Chondrocyte (in vitro differentiated cells): ENCODE measurements around the gene TANC1. TPM values are rescaled to one million over a fixed set of nuclear protein-coding genes. Genes with fewer than 3 reads are reported as not detected.

Experiments
- DNase-seq: peaks from one replicate; pipeline ENCODE4 v3.0.0; 2021; ENCODE audit warnings: mixed read lengths, low spot score
- H3K27ac Mint-ChIP-seq: one replicate; pipeline ENCODE4 v1.8.0; 2021; ENCODE audit warnings: mild to moderate bottlenecking, moderate library complexity, mixed read lengths; ENCODE audit not compliant: unreplicated experiment
- H3K27me3 Mint-ChIP-seq: 2 replicates; pipeline ENCODE4 v1.8.0; 2021; ENCODE audit warnings: low read depth, mixed read lengths
- H3K36me3 Mint-ChIP-seq: 2 replicates; pipeline ENCODE4 v1.8.0; 2021; ENCODE audit warnings: low read depth, mixed read lengths
- H3K4me1 Mint-ChIP-seq: 2 replicates; pipeline ENCODE4 v1.8.0; 2021; ENCODE audit warnings: low read depth, mild to moderate bottlenecking, mixed read lengths
- H3K4me3 Mint-ChIP-seq: one replicate; pipeline ENCODE4 v1.8.0; 2021; ENCODE audit warnings: mild to moderate bottlenecking, moderate library complexity, mixed read lengths; ENCODE audit not compliant: unreplicated experiment
- H3K9me3 Mint-ChIP-seq: 2 replicates; pipeline ENCODE4 v1.8.0; 2021; ENCODE audit warnings: low read depth, mixed read lengths
- CTCF ChIP-seq: fragments of 200-600 bp; sonication (generic); IDR thresholded peaks from 2 replicates; pipeline ENCODE4 v1.5.0; 2021; ENCODE audit warnings: antibody characterized with exemption, mild to moderate bottlenecking, moderate library complexity
- total RNA-seq: library from RNA; stranded (reverse); gene quantifications from 3 replicates; pipeline ENCODE4 v1.2.1, GENCODE V29; 2021

TANC1 gene
- total RNA-seq, 1 donor from 2014 or later, result 29.5 TPM

GRCh38 chr2:158988501-158988900 is 20.1 kb downstream of the TANC1 start:
- TF ChIP-seq CTCF, result no peak
- Mint-ChIP-seq H3K4me1 (peaks cover 41% of the 10 kb centered on the region), H3K27me3 (no peaks in the 10 kb centered on the region), H3K36me3 (no peaks in the 10 kb centered on the region), H3K4me3 (no peak overlapping the region), H3K27ac (no peak overlapping the region), H3K9me3 (no peaks in the 10 kb centered on the region)
- no peak for DNase-seq

GRCh38 chr2:158989165-158989564 is 20.7 kb downstream of the TANC1 start:
- Mint-ChIP-seq H3K9me3 (no peaks in the 10 kb centered on the region), H3K36me3 (no peaks in the 10 kb centered on the region), H3K27me3 (no peaks in the 10 kb centered on the region), H3K4me1 (peaks cover 43% of the 10 kb centered on the region), H3K4me3 (no peak overlapping the region), H3K27ac (no peak overlapping the region)
- no peak for DNase-seq
- no peak for TF ChIP-seq CTCF

DNA sequence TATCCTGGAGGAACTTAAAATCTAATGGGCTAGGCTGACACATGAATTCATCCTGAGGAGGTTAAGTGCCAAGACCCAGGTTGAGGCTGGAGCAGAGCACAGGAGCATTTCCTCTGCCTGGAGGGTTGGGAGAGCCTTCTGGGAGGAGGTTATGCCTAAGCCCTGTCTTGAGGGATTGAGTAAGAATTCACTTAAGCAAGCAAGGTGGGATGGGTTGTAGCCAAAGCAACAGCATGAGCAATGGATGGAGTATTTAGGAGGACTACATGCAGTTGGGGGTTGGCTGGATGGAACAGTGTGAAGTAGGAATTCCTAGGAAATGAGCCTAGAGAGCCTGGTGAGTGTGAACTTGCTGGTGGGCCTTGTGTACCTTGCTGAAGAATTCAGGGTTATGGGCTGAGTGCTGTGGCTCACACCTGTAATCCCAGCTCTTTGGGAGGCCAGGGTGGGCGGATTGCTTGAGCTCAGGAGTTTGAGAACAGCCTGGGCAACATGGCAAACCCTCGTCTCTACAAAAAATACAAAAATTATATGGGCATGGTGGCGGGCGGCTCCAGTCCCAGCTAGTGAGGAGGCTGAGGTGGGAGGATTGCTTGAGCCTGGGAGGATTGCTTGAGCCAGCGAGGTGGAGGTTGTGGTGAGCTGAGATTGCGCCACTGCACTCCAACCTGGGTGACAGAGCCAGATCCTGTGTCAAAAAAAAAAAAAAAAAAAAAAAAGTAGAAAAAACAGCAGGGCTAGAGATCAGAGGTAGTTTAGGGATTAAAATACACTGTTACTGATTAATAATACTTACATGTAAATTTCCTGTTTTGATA is 22.2 kb downstream of the TANC1 start:
- no peak overlapping the region for H3K4me3 Mint-ChIP-seq
- no peaks in the 10 kb centered on the region for H3K9me3 Mint-ChIP-seq
- no peaks in the 10 kb centered on the region for H3K36me3 Mint-ChIP-seq
- H3K4me1 Mint-ChIP-seq, result peaks cover 42% of the 10 kb centered on the region
- no peak overlapping the region for H3K27ac Mint-ChIP-seq
- H3K27me3 Mint-ChIP-seq, result no peaks in the 10 kb centered on the region
- DNase-seq, result no peak
- no peak for TF ChIP-seq CTCF

DNA sequence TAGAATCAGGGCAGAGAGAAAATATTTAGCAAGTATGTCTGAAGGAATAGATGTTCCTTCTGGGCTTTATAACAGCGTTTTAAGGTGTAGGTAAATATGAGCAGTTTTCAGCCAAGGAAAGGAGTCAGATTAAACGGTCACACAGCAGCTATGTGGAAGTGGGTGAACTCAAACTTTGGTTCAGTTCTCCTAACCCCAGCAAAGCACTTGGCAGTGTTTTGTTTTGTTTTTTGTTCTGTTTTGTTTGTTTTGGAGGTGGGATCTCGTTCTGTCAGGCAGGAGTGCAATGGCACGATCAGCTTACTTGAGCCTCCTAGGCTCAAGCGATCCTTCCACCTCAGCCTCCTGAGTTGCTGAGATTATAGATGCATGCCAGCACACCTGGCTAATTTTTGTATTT is 24.6 kb downstream of the TANC1 start:
- no peak for DNase-seq
- H3K4me1 Mint-ChIP-seq, result peaks cover 57% of the 10 kb centered on the region
- TF ChIP-seq CTCF, result no peak
- H3K9me3 Mint-ChIP-seq, result no peaks in the 10 kb centered on the region
- no peaks in the 10 kb centered on the region for H3K27me3 Mint-ChIP-seq
- H3K36me3 Mint-ChIP-seq, result no peaks in the 10 kb centered on the region
- no peak overlapping the region for H3K4me3 Mint-ChIP-seq
- no peak overlapping the region for H3K27ac Mint-ChIP-seq

DNA sequence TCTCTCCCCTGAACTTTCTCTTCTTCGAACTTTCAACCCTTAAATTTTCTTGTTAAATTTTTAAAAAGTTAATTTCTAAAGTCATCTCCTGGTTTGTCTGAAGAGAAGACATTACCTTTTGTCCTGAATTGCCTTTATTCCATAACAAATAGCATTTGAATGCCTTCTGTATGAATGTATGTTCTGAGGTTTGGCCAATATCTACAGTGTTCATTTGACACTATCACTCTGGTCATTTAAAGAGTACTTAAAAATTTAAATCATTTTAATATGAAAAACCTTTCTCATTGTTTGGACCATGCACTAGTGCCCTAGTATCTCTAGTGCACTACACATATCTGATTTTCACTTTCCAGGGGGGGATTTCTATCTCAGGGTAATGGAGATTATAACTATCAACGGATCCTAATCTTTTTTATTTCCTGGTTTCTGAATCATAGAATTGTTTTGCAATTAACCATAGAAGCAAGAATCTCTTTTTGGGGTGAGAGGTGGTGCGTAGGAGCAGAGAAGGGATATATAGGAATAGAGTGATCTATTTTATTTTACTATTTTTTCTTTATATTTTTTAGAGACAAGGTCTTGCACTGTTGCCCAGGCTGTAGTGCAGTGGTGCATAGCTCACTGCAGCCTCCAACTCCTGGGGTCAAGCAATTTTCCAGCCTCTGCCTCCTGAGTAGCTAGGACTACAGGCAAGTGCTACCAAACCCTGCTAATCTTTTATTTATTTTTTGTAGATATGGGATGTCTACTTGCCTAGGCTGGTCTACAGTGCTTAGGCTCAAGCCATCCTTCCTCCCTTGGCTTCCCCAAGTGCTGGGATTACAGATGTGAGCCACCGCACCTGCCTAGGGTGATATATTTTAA is 25.5 kb downstream of the TANC1 start:
- no peaks in the 10 kb centered on the region for H3K9me3 Mint-ChIP-seq
- H3K36me3 Mint-ChIP-seq, result no peaks in the 10 kb centered on the region
- peaks cover 53% of the 10 kb centered on the region for H3K4me1 Mint-ChIP-seq
- H3K27me3 Mint-ChIP-seq, result no peaks in the 10 kb centered on the region
- H3K27ac Mint-ChIP-seq, result no peak overlapping the region
- TF ChIP-seq CTCF, result no peak
- DNase-seq, result no peak
- H3K4me3 Mint-ChIP-seq, result no peak overlapping the region
